ENCODE results near the gene DCTN2. TPM values are rescaled to one million over a fixed set of nuclear protein-coding genes. Genes with fewer than 3 reads are reported as not detected.

Gene DCTN2
- polyA plus RNA-seq, 1 donor (not counting 4 experiments of a cell fraction or from before 2014, with no cell fraction given) = 132 TPM

DNA sequence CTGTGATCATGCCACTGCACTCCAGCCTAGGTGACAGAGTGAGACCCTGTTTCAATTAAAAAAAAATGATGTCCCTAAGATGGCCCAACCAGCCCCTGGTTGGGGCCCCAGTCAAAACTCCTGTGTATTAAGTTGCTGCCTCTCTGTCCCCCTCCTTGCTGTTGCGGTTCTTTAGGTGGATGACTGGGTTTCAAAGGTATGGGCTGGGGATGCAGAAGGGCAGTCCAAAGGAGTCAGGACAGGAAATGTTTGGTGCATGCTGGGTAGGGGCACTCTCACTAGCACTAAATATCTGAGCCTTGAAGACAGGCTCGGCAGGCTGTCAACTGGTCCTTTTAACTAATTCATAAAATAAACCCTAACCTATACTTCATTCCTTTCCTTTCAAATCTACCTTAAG, 32.0 kb upstream of the DCTN2 start:
- dilution Hi-C loops (cut with MboI; ENCODE audit: extremely low pct_ligation_motif_present, low sequenced_read_pairs) = loop anchor here (10.0 to 25.0 kb wide), 2 partner anchors 56 to 158 kb away; partner anchors contain the start of genes AGAP2, B4GALNT1 and TSPAN31
- Histone ChIP-seq H3K27me3 (ENCODE audit: control insufficient read depth, extremely low read depth, insufficient read depth, low read length) (peaks cover 6% of the 10 kb centered on the region), H3K9me3 (ENCODE audit: control insufficient read depth, low read depth, low read length) (no peaks in the 10 kb centered on the region), H3K79me2 (ENCODE audit: control insufficient read depth, insufficient read depth, low read length) (no peaks in the 10 kb centered on the region), H3K27ac (ENCODE audit: control insufficient read depth, insufficient read depth, low read length) (no peak overlapping the region), H3K4me1 (ENCODE audit: control insufficient read depth, extremely low read depth, insufficient read depth, low read length) (no peaks in the 10 kb centered on the region), H4K20me1 (ENCODE audit: control insufficient read depth, extremely low read depth, insufficient read depth, low read length) (no peaks in the 10 kb centered on the region), H3K9ac (ENCODE audit: control insufficient read depth, extremely low read depth, insufficient read depth, low read length) (no peak overlapping the region), H2AFZ (ENCODE audit: control insufficient read depth, low read length) (no peak overlapping the region), H3K36me3 (ENCODE audit: control insufficient read depth in 2 of 2, extremely low read depth in 1 of 2, insufficient read depth in 2 of 2, low read length in 2 of 2) (no peaks in the 10 kb centered on the region), H3K4me3 (ENCODE audit: control insufficient read depth in 2 of 3, extremely low read depth in 1 of 3, insufficient read depth in 2 of 3, low read depth in 1 of 3, low read length in 3 of 3) (no peak overlapping the region), H3K4me2 (ENCODE audit: control insufficient read depth, extremely low read depth, insufficient read depth, low read depth, low read length) (no peak overlapping the region), H3K9me1 (ENCODE audit: control insufficient read depth, extremely low read depth, insufficient read depth, low read length) (no peaks in the 10 kb centered on the region)
- no peak for FAIRE-seq
- no peak for DNase-seq (ENCODE audit: low read depth, low spot score)
- TF ChIP-seq, protein P1, sequence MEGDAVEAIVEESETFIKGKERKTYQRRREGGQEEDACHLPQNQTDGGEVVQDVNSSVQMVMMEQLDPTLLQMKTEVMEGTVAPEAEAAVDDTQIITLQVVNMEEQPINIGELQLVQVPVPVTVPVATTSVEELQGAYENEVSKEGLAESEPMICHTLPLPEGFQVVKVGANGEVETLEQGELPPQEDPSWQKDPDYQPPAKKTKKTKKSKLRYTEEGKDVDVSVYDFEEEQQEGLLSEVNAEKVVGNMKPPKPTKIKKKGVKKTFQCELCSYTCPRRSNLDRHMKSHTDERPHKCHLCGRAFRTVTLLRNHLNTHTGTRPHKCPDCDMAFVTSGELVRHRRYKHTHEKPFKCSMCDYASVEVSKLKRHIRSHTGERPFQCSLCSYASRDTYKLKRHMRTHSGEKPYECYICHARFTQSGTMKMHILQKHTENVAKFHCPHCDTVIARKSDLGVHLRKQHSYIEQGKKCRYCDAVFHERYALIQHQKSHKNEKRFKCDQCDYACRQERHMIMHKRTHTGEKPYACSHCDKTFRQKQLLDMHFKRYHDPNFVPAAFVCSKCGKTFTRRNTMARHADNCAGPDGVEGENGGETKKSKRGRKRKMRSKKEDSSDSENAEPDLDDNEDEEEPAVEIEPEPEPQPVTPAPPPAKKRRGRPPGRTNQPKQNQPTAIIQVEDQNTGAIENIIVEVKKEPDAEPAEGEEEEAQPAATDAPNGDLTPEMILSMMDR (optimal IDR thresholded peaks at IDR 0.05 in 1 of 3, IDR thresholded peaks at IDR 0.05 in 1 of 3, conservative IDR thresholded peaks at IDR 0.05 in 1 of 3; ENCODE audit: extremely low read depth in 1 of 3, insufficient read depth in 2 of 3, low read length in 3 of 3) = no peak
- no peak for TF ChIP-seq EZH2 (IDR thresholded peaks at IDR 0.05; ENCODE audit: low read length)

DNA sequence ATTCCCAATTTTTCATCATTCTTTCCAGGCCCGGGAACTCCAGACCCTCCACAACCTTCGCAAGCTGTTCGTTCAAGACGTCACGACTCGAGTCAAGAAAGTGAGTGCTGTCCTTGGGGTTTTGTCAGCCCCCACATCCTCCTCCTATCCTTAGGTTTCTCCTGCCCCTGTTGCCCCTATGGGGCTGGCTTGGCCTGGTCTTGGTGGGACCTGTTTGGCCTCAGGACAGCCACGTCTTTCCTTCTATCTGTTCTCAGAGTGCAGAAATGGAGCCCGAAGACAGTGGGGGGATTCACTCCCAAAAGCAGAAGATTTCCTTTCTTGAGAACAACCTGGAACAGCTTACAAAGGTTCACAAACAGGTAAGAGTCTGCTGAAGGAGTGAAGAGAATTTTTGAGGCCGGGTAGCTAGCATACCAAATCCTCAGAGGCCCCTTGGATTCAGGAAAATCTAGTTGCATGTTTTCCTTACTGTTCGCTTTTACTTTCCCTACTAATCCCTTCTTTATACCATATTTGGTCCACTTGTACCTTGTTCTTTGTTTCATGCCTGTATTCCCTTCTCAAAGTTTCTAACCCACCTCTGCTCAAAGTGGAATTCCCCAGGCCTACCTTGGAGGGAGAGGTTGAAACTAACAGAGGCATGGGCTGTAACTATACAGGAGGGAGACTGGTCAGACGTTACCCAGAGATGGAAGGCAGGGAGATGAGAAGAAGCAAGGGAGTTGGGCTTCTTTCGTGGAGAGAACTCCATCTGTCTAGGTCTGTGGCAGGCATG, 31.2 kb upstream of the DCTN2 start:
- Histone ChIP-seq H3K9ac (ENCODE audit: control insufficient read depth, extremely low read depth, insufficient read depth, low read length) (no peak overlapping the region), H3K79me2 (ENCODE audit: control insufficient read depth, insufficient read depth, low read length) (no peaks in the 10 kb centered on the region), H3K9me3 (ENCODE audit: control insufficient read depth, low read depth, low read length) (no peaks in the 10 kb centered on the region), H3K4me3 (ENCODE audit: control insufficient read depth in 2 of 3, extremely low read depth in 1 of 3, insufficient read depth in 2 of 3, low read depth in 1 of 3, low read length in 3 of 3) (no peak overlapping the region), H3K27me3 (ENCODE audit: control insufficient read depth, extremely low read depth, insufficient read depth, low read length) (peaks cover 6% of the 10 kb centered on the region), H3K36me3 (ENCODE audit: control insufficient read depth in 2 of 2, extremely low read depth in 1 of 2, insufficient read depth in 2 of 2, low read length in 2 of 2) (no peaks in the 10 kb centered on the region), H3K9me1 (ENCODE audit: control insufficient read depth, extremely low read depth, insufficient read depth, low read length) (no peaks in the 10 kb centered on the region), H4K20me1 (ENCODE audit: control insufficient read depth, extremely low read depth, insufficient read depth, low read length) (no peaks in the 10 kb centered on the region), H3K4me2 (ENCODE audit: control insufficient read depth, extremely low read depth, insufficient read depth, low read depth, low read length) (no peak overlapping the region), H3K4me1 (ENCODE audit: control insufficient read depth, extremely low read depth, insufficient read depth, low read length) (no peaks in the 10 kb centered on the region), H2AFZ (ENCODE audit: control insufficient read depth, low read length) (no peak overlapping the region), H3K27ac (ENCODE audit: control insufficient read depth, insufficient read depth, low read length) (no peak overlapping the region)
- TF ChIP-seq, protein P1 (optimal IDR thresholded peaks at IDR 0.05 in 1 of 3, IDR thresholded peaks at IDR 0.05 in 1 of 3, conservative IDR thresholded peaks at IDR 0.05 in 1 of 3; ENCODE audit: extremely low read depth in 1 of 3, insufficient read depth in 2 of 3, low read length in 3 of 3) = no peak
- TF ChIP-seq EZH2 (IDR thresholded peaks at IDR 0.05; ENCODE audit: low read length) = no peak
- dilution Hi-C loops (cut with MboI; ENCODE audit: extremely low pct_ligation_motif_present, low sequenced_read_pairs) = loop anchor here (10.0 to 25.0 kb wide), 2 partner anchors 57 to 159 kb away; partner anchors contain the start of genes AGAP2, B4GALNT1 and TSPAN31
- DNase-seq (ENCODE audit: low read depth, low spot score) = no peak
- FAIRE-seq = no peak
